ENCODE data around the gene DIDO1. TPM values are rescaled to one million over a fixed set of nuclear protein-coding genes. Genes with fewer than 3 reads are reported as not detected.

The DIDO1 gene
- total and polyA plus RNA-seq, 9 of the 15 experiments (the other 6 are each of a cell fraction or from before 2014, with no cell fraction given) = 4.4 to 46.8 (median 31.2) TPM

DNA sequence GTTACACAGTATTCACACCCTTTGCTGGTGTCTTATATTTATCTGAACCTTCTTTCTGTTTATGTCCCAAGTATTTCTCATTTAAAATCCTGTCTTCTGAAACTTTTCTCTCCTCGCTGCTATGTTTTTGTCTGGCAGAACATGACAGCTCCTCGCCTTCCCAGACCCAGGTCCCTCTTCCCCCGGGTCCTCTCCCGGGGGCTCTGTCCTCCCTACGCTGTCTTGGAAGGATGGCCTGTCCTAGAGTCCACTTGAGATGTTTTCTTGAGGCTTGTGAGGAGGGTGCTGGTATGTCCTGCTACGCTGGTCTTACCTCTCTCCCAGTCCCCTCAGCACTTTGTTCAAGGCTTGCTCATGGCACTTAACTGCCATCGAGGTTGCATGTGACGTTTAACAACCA lies 17.9 kb upstream of the DIDO1 start (continued):
- TF ChIP-seq SMAD3 (CRISPR knock-in tag; conservative IDR thresholded peaks at IDR 0.05) (no peak), THRAP3 (IDR thresholded peaks at IDR 0.05; ENCODE audit: borderline replicate concordance) (no peak), MAFK (IDR thresholded peaks at IDR 0.05; ENCODE audit: low read length) (no peak)

DNA sequence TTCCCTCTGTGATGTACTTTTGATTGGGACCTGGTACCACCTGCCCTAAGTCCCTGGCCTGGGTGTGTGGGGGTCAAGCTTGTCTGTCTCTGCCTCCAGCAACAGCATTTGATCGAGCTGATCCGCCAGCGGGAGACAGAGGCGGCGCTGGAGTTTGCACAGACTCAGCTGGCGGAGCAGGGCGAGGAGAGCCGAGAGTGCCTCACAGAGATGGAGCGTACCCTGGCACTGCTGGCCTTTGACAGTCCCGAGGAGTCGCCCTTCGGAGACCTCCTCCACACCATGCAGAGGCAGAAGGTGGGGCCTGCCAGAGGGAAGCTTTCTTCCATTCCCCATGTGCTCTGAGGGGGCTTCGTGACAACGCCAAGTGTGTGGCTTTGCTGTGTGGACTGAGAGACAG lies 17.1 kb upstream of the DIDO1 start:
- in situ Hi-C loops (cut with MboI) = no loop called here
- H3K9me3 ChIP-seq (replicated peaks; ENCODE audit: control insufficient read depth, insufficient read depth, low read depth, low read length) = peaks cover 2% of the 10 kb centered on the region; the same call in 1 of the 2 replicates
- H3K36me3 ChIP-seq (ENCODE audit: control insufficient read depth, insufficient read depth, low read length) = peaks cover 85% of the 10 kb centered on the region
- no peak overlapping the region for H3K4me3 ChIP-seq
- peaks cover 10 to 17% of the 10 kb centered on the region in 2 experiments; a peak in 4 of 5 replicates for H3K4me1 ChIP-seq (replicated peaks in 1 of 2; ENCODE audit: control insufficient read depth in 2 of 2, insufficient read depth in 2 of 2, low read length in 2 of 2)
- 92% methylated on average over 14 of the region's 14 CpGs for WGBS (ENCODE audit: insufficient coverage, low coverage, missing lambda C conversion rate)
- no peak overlapping the region; a peak in 1 of 4 replicates for H3K9ac ChIP-seq (ENCODE audit: insufficient read depth in 1 of 2, low read depth in 2 of 2, low read length in 2 of 2)
- ChIA-PET POLR2A (no interaction called here), CTCF (ENCODE audit: low intra/inter-chr PET ratio) (no interaction called here)
- ATAC-seq = no peak
- H3K27me3 ChIP-seq (ENCODE audit: control insufficient read depth in 2 of 2, insufficient read depth in 2 of 2, low read length in 2 of 2) = no peaks in the 10 kb centered on the region
- H3K4me2 ChIP-seq (ENCODE audit: insufficient read depth, low read length) = no peak overlapping the region
- no peaks in the 10 kb centered on the region for H3K9me1 ChIP-seq (ENCODE audit: control insufficient read depth, insufficient read depth, low read length)
- peaks cover 7% of the 10 kb centered on the region; the same call in 1 of the 2 replicates for H4K20me1 ChIP-seq (replicated peaks; ENCODE audit: control insufficient read depth, insufficient read depth, low read length)
- H3K79me2 ChIP-seq (ENCODE audit: control insufficient read depth, insufficient read depth, low read length) = peaks cover 37% of the 10 kb centered on the region
- no TSS peak for BruUV-seq (replicated peaks)
- FAIRE-seq = no peak
- no peak overlapping the region for H3K27ac ChIP-seq (ENCODE audit: extremely low read depth, low read depth, low read length)
- H2AFZ ChIP-seq (ENCODE audit: low read depth, low read length) = no peak overlapping the region
- intact Hi-C loops (cut with micrococcal nuclease) = no loop called here
- no peak for DNase-seq (ENCODE audit: extremely low read depth in 1 of 4, low spot score in 3 of 4)
- TF ChIP-seq MBD2 (IDR thresholded peaks at IDR 0.05; ENCODE audit: borderline replicate concordance, low read depth) (no peak), XRCC4 (IDR thresholded peaks at IDR 0.05; ENCODE audit: extremely low read depth, insufficient read depth, insufficient read length) (no peak), FOXA1 (IDR thresholded peaks at IDR 0.05; ENCODE audit: borderline replicate concordance) (no peak), IRF2 (CRISPR knock-in tag; IDR thresholded peaks at IDR 0.05) (no peak), SMAD1 (IDR thresholded peaks at IDR 0.05; ENCODE audit: low read depth, low read length, partially characterized antibody) (no peak), TAF15 (IDR thresholded peaks at IDR 0.05; ENCODE audit: low read depth, low read length) (no peak), GTF2A2 (tag; IDR thresholded peaks at IDR 0.05) (no peak)
- TF ChIP-seq, protein P1, sequence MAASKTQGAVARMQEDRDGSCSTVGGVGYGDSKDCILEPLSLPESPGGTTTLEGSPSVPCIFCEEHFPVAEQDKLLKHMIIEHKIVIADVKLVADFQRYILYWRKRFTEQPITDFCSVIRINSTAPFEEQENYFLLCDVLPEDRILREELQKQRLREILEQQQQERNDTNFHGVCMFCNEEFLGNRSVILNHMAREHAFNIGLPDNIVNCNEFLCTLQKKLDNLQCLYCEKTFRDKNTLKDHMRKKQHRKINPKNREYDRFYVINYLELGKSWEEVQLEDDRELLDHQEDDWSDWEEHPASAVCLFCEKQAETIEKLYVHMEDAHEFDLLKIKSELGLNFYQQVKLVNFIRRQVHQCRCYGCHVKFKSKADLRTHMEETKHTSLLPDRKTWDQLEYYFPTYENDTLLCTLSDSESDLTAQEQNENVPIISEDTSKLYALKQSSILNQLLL (CRISPR knock-in tag; IDR thresholded peaks at IDR 0.05; ENCODE audit: borderline replicate concordance) = no peak
- TF ChIP-seq, protein P2, sequence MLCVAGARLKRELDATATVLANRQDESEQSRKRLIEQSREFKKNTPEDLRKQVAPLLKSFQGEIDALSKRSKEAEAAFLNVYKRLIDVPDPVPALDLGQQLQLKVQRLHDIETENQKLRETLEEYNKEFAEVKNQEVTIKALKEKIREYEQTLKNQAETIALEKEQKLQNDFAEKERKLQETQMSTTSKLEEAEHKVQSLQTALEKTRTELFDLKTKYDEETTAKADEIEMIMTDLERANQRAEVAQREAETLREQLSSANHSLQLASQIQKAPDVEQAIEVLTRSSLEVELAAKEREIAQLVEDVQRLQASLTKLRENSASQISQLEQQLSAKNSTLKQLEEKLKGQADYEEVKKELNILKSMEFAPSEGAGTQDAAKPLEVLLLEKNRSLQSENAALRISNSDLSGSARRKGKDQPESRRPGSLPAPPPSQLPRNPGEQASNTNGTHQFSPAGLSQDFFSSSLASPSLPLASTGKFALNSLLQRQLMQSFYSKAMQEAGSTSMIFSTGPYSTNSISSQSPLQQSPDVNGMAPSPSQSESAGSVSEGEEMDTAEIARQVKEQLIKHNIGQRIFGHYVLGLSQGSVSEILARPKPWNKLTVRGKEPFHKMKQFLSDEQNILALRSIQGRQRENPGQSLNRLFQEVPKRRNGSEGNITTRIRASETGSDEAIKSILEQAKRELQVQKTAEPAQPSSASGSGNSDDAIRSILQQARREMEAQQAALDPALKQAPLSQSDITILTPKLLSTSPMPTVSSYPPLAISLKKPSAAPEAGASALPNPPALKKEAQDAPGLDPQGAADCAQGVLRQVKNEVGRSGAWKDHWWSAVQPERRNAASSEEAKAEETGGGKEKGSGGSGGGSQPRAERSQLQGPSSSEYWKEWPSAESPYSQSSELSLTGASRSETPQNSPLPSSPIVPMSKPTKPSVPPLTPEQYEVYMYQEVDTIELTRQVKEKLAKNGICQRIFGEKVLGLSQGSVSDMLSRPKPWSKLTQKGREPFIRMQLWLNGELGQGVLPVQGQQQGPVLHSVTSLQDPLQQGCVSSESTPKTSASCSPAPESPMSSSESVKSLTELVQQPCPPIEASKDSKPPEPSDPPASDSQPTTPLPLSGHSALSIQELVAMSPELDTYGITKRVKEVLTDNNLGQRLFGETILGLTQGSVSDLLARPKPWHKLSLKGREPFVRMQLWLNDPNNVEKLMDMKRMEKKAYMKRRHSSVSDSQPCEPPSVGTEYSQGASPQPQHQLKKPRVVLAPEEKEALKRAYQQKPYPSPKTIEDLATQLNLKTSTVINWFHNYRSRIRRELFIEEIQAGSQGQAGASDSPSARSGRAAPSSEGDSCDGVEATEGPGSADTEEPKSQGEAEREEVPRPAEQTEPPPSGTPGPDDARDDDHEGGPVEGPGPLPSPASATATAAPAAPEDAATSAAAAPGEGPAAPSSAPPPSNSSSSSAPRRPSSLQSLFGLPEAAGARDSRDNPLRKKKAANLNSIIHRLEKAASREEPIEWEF (CRISPR knock-in tag; IDR thresholded peaks at IDR 0.05) = no peak
- TF ChIP-seq, protein P3, sequence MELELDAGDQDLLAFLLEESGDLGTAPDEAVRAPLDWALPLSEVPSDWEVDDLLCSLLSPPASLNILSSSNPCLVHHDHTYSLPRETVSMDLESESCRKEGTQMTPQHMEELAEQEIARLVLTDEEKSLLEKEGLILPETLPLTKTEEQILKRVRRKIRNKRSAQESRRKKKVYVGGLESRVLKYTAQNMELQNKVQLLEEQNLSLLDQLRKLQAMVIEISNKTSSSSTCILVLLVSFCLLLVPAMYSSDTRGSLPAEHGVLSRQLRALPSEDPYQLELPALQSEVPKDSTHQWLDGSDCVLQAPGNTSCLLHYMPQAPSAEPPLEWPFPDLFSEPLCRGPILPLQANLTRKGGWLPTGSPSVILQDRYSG (tag; conservative IDR thresholded peaks at IDR 0.05; ENCODE audit: low read depth) = no peak

All from K562 (cell line).